Mesenchymal stem cell (in vitro differentiated cells and primary cell): Measurements from ENCODE around the gene DENND2A.
A peak's percentile ranks its signal among the peaks of the same experiment; 100 is the strongest.

Source experiments
- DNase-seq: peaks from one replicate; pipeline ENCODE4 v3.0.0-alpha.2; 2013
- H2AFZ ChIP-seq: one replicate; pipeline ENCODE4 v1.6.1; 2013; ENCODE audit warnings: low read depth, mild to moderate bottlenecking, control low read depth, inconsistent platforms, low read length, moderate library complexity
- H2AK5ac ChIP-seq: 2 replicates; pipeline ENCODE4 v1.6.1; 2013; ENCODE audit warnings: low read length, moderate library complexity, mild to moderate bottlenecking, inconsistent platforms; ENCODE audit not compliant: severe bottlenecking
- H2BK120ac ChIP-seq: one replicate; pipeline ENCODE4 v1.6.1; 2013; ENCODE audit warnings: low read depth, mild to moderate bottlenecking, inconsistent platforms, low read length, moderate library complexity
- H2BK12ac ChIP-seq, 2 experiments: one replicate each; pipeline ENCODE4 v1.6.1; 2013; ENCODE audit warnings: inconsistent platforms in 2 of 2, low read length in 2 of 2, mild to moderate bottlenecking in 2 of 2, moderate library complexity in 2 of 2, control low read depth in 1 of 2
- H2BK15ac ChIP-seq: one replicate; pipeline ENCODE4 v1.6.1; 2013; ENCODE audit warnings: mild to moderate bottlenecking, low read depth, inconsistent platforms; ENCODE audit not compliant: poor library complexity, severe bottlenecking
- H2BK5ac ChIP-seq: 2 replicates; pipeline ENCODE4 v1.6.1; 2013; ENCODE audit warnings: low read depth, mild to moderate bottlenecking, low read length, control low read depth, inconsistent platforms; ENCODE audit not compliant: poor library complexity, severe bottlenecking
- H3K14ac ChIP-seq, 2 experiments: one replicate each; pipeline ENCODE4 v1.6.1; 2013; ENCODE audit warnings: inconsistent platforms in 2 of 2, low read length in 2 of 2, control low read depth in 1 of 2, mild to moderate bottlenecking in 1 of 2, moderate library complexity in 1 of 2
- H3K18ac ChIP-seq, 2 experiments: one replicate each; pipeline ENCODE4 v1.6.1; 2013; ENCODE audit warnings: inconsistent platforms in 2 of 2, low read length in 2 of 2, control low read depth in 1 of 2, low read depth in 1 of 2, mild to moderate bottlenecking in 1 of 2
- H3K23ac ChIP-seq, 2 experiments: one replicate each; pipeline ENCODE4 v1.6.1; 2013; ENCODE audit warnings: inconsistent platforms in 2 of 2, low read length in 2 of 2, mild to moderate bottlenecking in 2 of 2, moderate library complexity in 2 of 2, control low read depth in 1 of 2
- H3K27ac ChIP-seq: 2 replicates; pipeline ENCODE4 v1.5.1; 2013; ENCODE audit warnings: mild to moderate bottlenecking, moderate library complexity, low read length, control low read depth, inconsistent platforms; ENCODE audit not compliant: poor library complexity, severe bottlenecking
- H3K27me3 ChIP-seq, 2 experiments: 2 replicates each; pipeline versions ENCODE4 v1.6.1 to v1.7.0; 2013; ENCODE audit warnings: low read length in 2 of 2, mild to moderate bottlenecking in 2 of 2, moderate library complexity in 2 of 2, control low read depth in 1 of 2, inconsistent platforms in 1 of 2; ENCODE audit not compliant: control insufficient read depth in 1 of 2, insufficient read depth in 1 of 2
- H3K36me3 ChIP-seq, 2 experiments: 2 replicates each; pipeline versions ENCODE4 v1.6.1 to v1.7.0; 2013; ENCODE audit warnings: low read length in 2 of 2, control low read depth in 1 of 2, inconsistent platforms in 1 of 2, low read depth in 1 of 2, mild to moderate bottlenecking in 1 of 2; ENCODE audit not compliant: insufficient read depth in 2 of 2, control insufficient read depth in 1 of 2
- H3K4ac ChIP-seq, 2 experiments: one replicate each; pipeline ENCODE4 v1.6.1; 2013; ENCODE audit warnings: inconsistent platforms in 2 of 2, low read length in 2 of 2, mild to moderate bottlenecking in 2 of 2, moderate library complexity in 2 of 2, control low read depth in 1 of 2, low read depth in 1 of 2
- H3K4me1 ChIP-seq: 2 replicates; pipeline ENCODE4 v1.6.1; 2013; ENCODE audit warnings: low read depth, low read length, control low read depth; ENCODE audit not compliant: control insufficient read depth, insufficient read depth
- H3K4me2 ChIP-seq: 2 replicates; pipeline ENCODE4 v1.6.1; 2013; ENCODE audit warnings: low read length, mild to moderate bottlenecking, inconsistent platforms; ENCODE audit not compliant: poor library complexity, severe bottlenecking
- H3K4me3 ChIP-seq, 2 experiments: 2 replicates each; pipeline versions ENCODE4 v1.5.1 to v1.7.0; 2013; ENCODE audit warnings: low read length in 2 of 2, mild to moderate bottlenecking in 2 of 2, control low read depth in 1 of 2, low read depth in 1 of 2; ENCODE audit not compliant: insufficient read depth in 1 of 2
- H3K79me1 ChIP-seq: replicated peaks from 2 replicates; pipeline ENCODE4 v1.6.1; 2013; ENCODE audit warnings: mild to moderate bottlenecking, control low read depth, low read length, inconsistent platforms; ENCODE audit not compliant: poor library complexity, severe bottlenecking
- H3K9ac ChIP-seq: 2 replicates; pipeline ENCODE4 v1.7.0; 2013; ENCODE audit warnings: mild to moderate bottlenecking, low read length, moderate library complexity
- H3K9me3 ChIP-seq: 2 replicates; pipeline ENCODE4 v1.7.0; 2013; ENCODE audit warnings: mild to moderate bottlenecking, low read length; ENCODE audit not compliant: control insufficient read depth
- H4K8ac ChIP-seq: one replicate; pipeline ENCODE4 v1.6.1; 2013; ENCODE audit warnings: inconsistent platforms, mild to moderate bottlenecking, low read length, moderate library complexity
- H4K91ac ChIP-seq: one replicate; pipeline ENCODE4 v1.6.1; 2013; ENCODE audit warnings: mild to moderate bottlenecking, low read length, inconsistent platforms
- WGBS: methylation state at CpG from one replicate; pipeline ENCODE4 v1.1.7; 2013; ENCODE audit warnings: mixed read lengths; 5-methylcytosine and 5-hydroxymethylcytosine counted together

Gene DENND2A

GRCh38 chr7:140610204-140611165, 30.1 kb downstream of the DENND2A start:
- Histone ChIP-seq H2BK120ac (no peak overlapping the region), H3K27me3 (no peaks in the 10 kb centered on the region), H3K18ac (peak overlapping the region in 1 of 2 experiments; percentile 35), H2AFZ (no peak overlapping the region), H3K14ac (no peak overlapping the region), H3K9ac (peak overlapping the region; percentile 69), H3K23ac (no peak overlapping the region), H2AK5ac (peak overlapping the region; percentile 71), H3K4me1 (peaks cover 24% of the 10 kb centered on the region), H3K4ac (no peak overlapping the region), H3K9me3 (no peaks in the 10 kb centered on the region), H3K79me1 (peaks cover 15% of the 10 kb centered on the region), H2BK5ac (no peak overlapping the region), H3K36me3 (peaks cover 0 to 25% of the 10 kb centered on the region in 2 experiments), H2BK15ac (no peak overlapping the region), H2BK12ac (no peak overlapping the region), H4K8ac (no peak overlapping the region), H4K91ac (no peak overlapping the region), H3K4me3 (no peak overlapping the region), H3K4me2 (no peak overlapping the region), H3K27ac (peak overlapping the region; percentile 54)
- peak; percentile 67 for DNase-seq
- 86% methylated on average over 10 of the region's 12 CpGs for WGBS

- Histone ChIP-seq H4K8ac (no peak overlapping the region), H3K27me3 (no peaks in the 10 kb centered on the region), H2AFZ (no peak overlapping the region), H3K4me3 (no peak overlapping the region), H4K91ac (no peak overlapping the region), H2BK5ac (no peak overlapping the region), H2BK120ac (no peak overlapping the region), H3K27ac (no peak overlapping the region), H3K4ac (no peak overlapping the region), H3K36me3 (peaks cover 0 to 25% of the 10 kb centered on the region in 2 experiments), H3K9me3 (no peaks in the 10 kb centered on the region), H3K79me1 (peaks cover 10% of the 10 kb centered on the region), H3K4me1 (peaks cover 21% of the 10 kb centered on the region), H3K9ac (peak overlapping the region; percentile 69), H3K14ac (no peak overlapping the region), H2BK12ac (no peak overlapping the region), H3K18ac (no peak overlapping the region), H2BK15ac (no peak overlapping the region), H3K4me2 (no peak overlapping the region), H2AK5ac (no peak overlapping the region), H3K23ac (no peak overlapping the region)
- peak; percentile 46 for DNase-seq
- 86% methylated on average over 1 of the region's 2 CpGs for WGBS
Measured at GRCh38 chr7:140609646-140610045, 31.0 kb downstream of the DENND2A start.

GRCh38 chr7:140607441-140607989, 33.1 kb downstream of the DENND2A start:
- Histone ChIP-seq H2BK5ac (no peak overlapping the region), H2BK15ac (no peak overlapping the region), H2AK5ac (peak overlapping the region; percentile 21), H3K23ac (no peak overlapping the region), H3K4ac (no peak overlapping the region), H3K4me1 (peaks cover 19% of the 10 kb centered on the region), H3K36me3 (peaks cover 0 to 21% of the 10 kb centered on the region in 2 experiments), H2BK12ac (peak overlapping the region in 1 of 2 experiments; percentile 58), H3K4me2 (no peak overlapping the region), H3K14ac (peak overlapping the region in 1 of 2 experiments; percentile 69), H3K9me3 (no peaks in the 10 kb centered on the region), H3K4me3 (peak overlapping the region in 1 of 2 experiments; percentile 13), H3K27me3 (no peaks in the 10 kb centered on the region), H3K79me1 (peaks cover 17% of the 10 kb centered on the region), H2AFZ (no peak overlapping the region), H3K9ac (peak overlapping the region; percentile 75), H2BK120ac (no peak overlapping the region), H4K91ac (no peak overlapping the region), H3K18ac (peak overlapping the region; percentile 13 to 18), H3K27ac (peak overlapping the region; percentile 3), H4K8ac (peak overlapping the region; percentile 31)
- DNase-seq: peak; percentile 74
- 29% methylated on average over 7 of the region's 7 CpGs for WGBS

- Histone ChIP-seq H3K4me3 (peak overlapping the region in 1 of 2 experiments; percentile 5), H3K9me3 (no peaks in the 10 kb centered on the region), H2BK5ac (no peak overlapping the region), H3K27ac (peak overlapping the region; percentile 78), H3K27me3 (no peaks in the 10 kb centered on the region), H2AK5ac (peak overlapping the region; percentile 64), H3K4ac (no peak overlapping the region), H2BK15ac (no peak overlapping the region), H4K91ac (no peak overlapping the region), H3K18ac (no peak overlapping the region), H3K14ac (no peak overlapping the region), H3K23ac (no peak overlapping the region), H3K36me3 (peaks cover 20 to 34% of the 10 kb centered on the region in 2 experiments), H2BK12ac (no peak overlapping the region), H3K9ac (peak overlapping the region; percentile 87), H4K8ac (no peak overlapping the region), H2BK120ac (no peak overlapping the region), H2AFZ (no peak overlapping the region), H3K79me1 (peaks cover 26% of the 10 kb centered on the region), H3K4me1 (peaks cover 12% of the 10 kb centered on the region), H3K4me2 (no peak overlapping the region)
- DNase-seq: peak; percentile 86
- 76% methylated on average over 5 of the region's 5 CpGs for WGBS
Measured at GRCh38 chr7:140605337-140605736, 35.3 kb downstream of the DENND2A start.
